Uterus (tissue), 4 donors: Measurements from ENCODE around the gene SGO1. TPM values are rescaled to one million over a fixed set of nuclear protein-coding genes. Genes with fewer than 3 reads are reported as not detected.
A peak's percentile ranks its signal among the peaks of the same experiment; 100 is the strongest.

Experiments
- DNase-seq, 2 donors: peaks; one replicate each; pipeline ENCODE4 v3.0.0-alpha.2; 2019 to 2020
- H3K27ac ChIP-seq, 2 donors: fragments of 200-600 bp; sonication (generic); 1 replicate in 1 of 2; 2 replicates in 1 of 2; pipeline ENCODE4 v1.5.1; 2016 to 2018
- H3K27me3 ChIP-seq, 2 donors: fragments of 200-600 bp; sonication (generic); one replicate each; pipeline ENCODE4 v1.5.1; 2018 to 2019; ENCODE audit warnings: control low read depth in 1 of 2
- H3K36me3 ChIP-seq, 2 donors: fragments of 200-600 bp; sonication (generic); one replicate each; pipeline ENCODE4 v1.5.1; 2019; ENCODE audit warnings: control low read depth in 1 of 2
- H3K4me1 ChIP-seq, 2 donors: fragments of 200-600 bp; sonication (generic); one replicate each; pipeline ENCODE4 v1.5.1; 2018 to 2019; ENCODE audit warnings: control low read depth in 1 of 2
- H3K4me3 ChIP-seq, 2 donors: fragments of 200-600 bp; sonication (generic); 1 replicate in 1 of 2; 2 replicates in 1 of 2; pipeline ENCODE4 v1.5.1; 2018 to 2019; ENCODE audit warnings: mild to moderate bottlenecking in 1 of 2
- H3K9me3 ChIP-seq, 2 donors: fragments of 200-600 bp; sonication (generic); one replicate each; pipeline ENCODE4 v1.5.1; 2019; ENCODE audit warnings: control low read depth in 1 of 2
- POLR2A ChIP-seq, 2 donors: fragments of 450-650 bp; IDR thresholded peaks; one replicate each; pipeline ENCODE4 v1.6.1; 2016; ENCODE audit warnings: antibody characterized with exemption in 2 of 2, mild to moderate bottlenecking in 1 of 2, moderate library complexity in 1 of 2
- intact Hi-C: fragments of 100-400 bp; cut with DNase I; formaldehyde crosslinking; loops from one replicate; pipeline ENCODE4 v1.15.1; 2023; ENCODE audit warnings: low total_unique reads
- total RNA-seq, 4 donors: library from RNA; depleted of rRNA in 3 of 4; stranded (reverse); fragments of >200 nt in 3 of 4; gene quantifications; one replicate each; pipeline versions ENCODE4 v1.1.0 to v1.2.4, GENCODE V29; 2014 to 2023
- TF ChIP-seq, protein P1 (sequence below), 4 experiments: fragments of 200-600 bp in 2 of 4; fragments of 450-650 bp in 2 of 4; sonication (generic) in 2 of 4; IDR thresholded peaks; one replicate each; pipeline ENCODE4 v1.5.1; 2016 to 2019; ENCODE audit warnings: antibody characterized with exemption in 4 of 4, mild to moderate bottlenecking in 2 of 4, moderate library complexity in 1 of 4
- donor health status: DM: yes; HTN: yes; CAD: no.

Gene SGO1
- total RNA-seq, 4 donors from 2014 or later, result 7.2 TPM; not detected in 3

DNA sequence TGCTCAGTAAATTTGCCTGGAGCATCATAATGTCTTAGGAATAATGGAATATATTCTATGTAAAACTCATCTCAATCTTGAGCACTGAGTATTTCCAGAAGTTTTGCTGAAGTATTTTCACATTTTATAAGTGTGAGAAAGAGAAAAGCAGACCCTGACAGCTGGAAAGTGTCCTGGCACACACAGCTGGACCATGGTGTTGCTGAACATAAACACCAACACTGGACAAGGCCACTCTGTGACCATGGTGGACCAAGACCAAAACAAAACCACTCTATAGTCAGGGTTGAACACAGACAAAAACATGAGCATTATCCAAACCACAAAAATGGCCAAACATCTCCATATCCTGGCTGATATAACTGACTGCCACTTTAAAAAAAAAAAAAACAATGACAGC lies 15.1 kb upstream of the SGO1 start:
- no peaks in the 10 kb centered on the region for H3K4me1 ChIP-seq
- H3K9me3 ChIP-seq, result peaks cover 0 to 2% of the 10 kb centered on the region in 2 donors
- H3K36me3 ChIP-seq, result no peaks in the 10 kb centered on the region
- TF ChIP-seq POLR2A (IDR thresholded peaks at IDR 0.05), result no peak
- TF ChIP-seq, protein P1, sequence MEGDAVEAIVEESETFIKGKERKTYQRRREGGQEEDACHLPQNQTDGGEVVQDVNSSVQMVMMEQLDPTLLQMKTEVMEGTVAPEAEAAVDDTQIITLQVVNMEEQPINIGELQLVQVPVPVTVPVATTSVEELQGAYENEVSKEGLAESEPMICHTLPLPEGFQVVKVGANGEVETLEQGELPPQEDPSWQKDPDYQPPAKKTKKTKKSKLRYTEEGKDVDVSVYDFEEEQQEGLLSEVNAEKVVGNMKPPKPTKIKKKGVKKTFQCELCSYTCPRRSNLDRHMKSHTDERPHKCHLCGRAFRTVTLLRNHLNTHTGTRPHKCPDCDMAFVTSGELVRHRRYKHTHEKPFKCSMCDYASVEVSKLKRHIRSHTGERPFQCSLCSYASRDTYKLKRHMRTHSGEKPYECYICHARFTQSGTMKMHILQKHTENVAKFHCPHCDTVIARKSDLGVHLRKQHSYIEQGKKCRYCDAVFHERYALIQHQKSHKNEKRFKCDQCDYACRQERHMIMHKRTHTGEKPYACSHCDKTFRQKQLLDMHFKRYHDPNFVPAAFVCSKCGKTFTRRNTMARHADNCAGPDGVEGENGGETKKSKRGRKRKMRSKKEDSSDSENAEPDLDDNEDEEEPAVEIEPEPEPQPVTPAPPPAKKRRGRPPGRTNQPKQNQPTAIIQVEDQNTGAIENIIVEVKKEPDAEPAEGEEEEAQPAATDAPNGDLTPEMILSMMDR (IDR thresholded peaks at IDR 0.05), result no peak
- no peak overlapping the region for H3K27ac ChIP-seq
- intact Hi-C loops, result no loop called here
- DNase-seq, result no peak
- no peak overlapping the region for H3K4me3 ChIP-seq
- no peaks in the 10 kb centered on the region for H3K27me3 ChIP-seq

DNA sequence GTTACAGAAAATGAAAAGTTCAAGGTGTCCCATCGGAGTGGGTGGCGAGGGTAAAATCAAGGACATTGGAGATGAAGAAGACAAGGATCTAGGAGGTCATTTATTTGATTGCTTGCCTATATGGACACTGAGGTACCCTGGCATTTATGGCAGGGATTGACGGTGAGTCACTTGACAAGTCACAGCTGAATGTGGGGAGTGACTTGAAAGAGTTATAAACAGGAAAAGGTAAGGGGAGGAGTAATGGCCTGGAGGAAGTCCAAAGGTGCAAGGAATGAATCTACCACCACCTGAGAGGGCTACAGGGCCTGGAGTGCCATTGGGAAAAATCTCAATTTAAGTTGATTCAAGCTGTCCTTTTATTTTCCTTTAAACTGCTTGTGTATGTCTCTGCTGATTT lies 11.8 kb upstream of the SGO1 start:
- no peak for TF ChIP-seq POLR2A (IDR thresholded peaks at IDR 0.05)
- TF ChIP-seq, protein P1 (IDR thresholded peaks at IDR 0.05), result no peak
- Histone ChIP-seq H3K4me1 (no peaks in the 10 kb centered on the region), H3K4me3 (no peak overlapping the region), H3K27me3 (no peaks in the 10 kb centered on the region), H3K9me3 (no peaks in the 10 kb centered on the region), H3K36me3 (no peaks in the 10 kb centered on the region), H3K27ac (no peak overlapping the region)
- intact Hi-C loops, result no loop called here
- no peak for DNase-seq

DNA sequence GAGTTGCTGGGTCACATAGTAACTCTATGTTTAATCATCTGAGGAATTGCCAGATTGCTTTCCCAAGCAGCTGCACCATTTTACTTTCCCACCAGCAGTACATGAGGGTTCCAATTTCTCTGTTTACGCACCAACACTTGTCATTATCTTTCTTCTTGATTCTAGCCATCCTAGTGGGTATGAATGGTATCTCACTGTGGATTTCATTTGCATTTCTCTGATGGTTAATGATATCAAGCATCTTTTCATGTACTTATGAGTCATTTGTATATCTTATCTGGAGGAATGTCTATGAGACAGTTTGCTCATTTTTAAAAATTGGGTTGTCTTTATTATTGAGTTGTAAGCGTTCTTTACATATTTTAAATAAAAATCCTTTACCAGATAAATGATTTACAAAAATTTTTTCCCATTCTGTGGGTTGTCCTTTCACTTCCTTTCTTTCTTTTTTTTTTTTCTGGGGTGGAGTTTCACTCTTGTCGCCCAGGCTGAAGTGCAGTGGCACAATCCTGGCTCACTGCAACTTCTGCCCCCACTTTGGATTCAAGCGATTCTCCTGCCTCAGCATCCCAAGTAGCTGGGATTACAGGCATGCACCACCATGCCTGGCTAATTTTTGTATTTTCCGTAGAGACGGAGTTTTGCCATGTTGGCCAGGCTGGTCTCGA lies 8.9 kb upstream of the SGO1 start:
- TF ChIP-seq, protein P1 (IDR thresholded peaks at IDR 0.05), result no peak
- no peak for TF ChIP-seq POLR2A (IDR thresholded peaks at IDR 0.05)
- no peaks in the 10 kb centered on the region for H3K27me3 ChIP-seq
- H3K36me3 ChIP-seq, result no peaks in the 10 kb centered on the region
- no peak overlapping the region for H3K27ac ChIP-seq
- DNase-seq, result no peak
- no peak overlapping the region for H3K4me3 ChIP-seq
- no peaks in the 10 kb centered on the region for H3K9me3 ChIP-seq
- H3K4me1 ChIP-seq, result no peaks in the 10 kb centered on the region
- intact Hi-C loops, result no loop called here

DNA sequence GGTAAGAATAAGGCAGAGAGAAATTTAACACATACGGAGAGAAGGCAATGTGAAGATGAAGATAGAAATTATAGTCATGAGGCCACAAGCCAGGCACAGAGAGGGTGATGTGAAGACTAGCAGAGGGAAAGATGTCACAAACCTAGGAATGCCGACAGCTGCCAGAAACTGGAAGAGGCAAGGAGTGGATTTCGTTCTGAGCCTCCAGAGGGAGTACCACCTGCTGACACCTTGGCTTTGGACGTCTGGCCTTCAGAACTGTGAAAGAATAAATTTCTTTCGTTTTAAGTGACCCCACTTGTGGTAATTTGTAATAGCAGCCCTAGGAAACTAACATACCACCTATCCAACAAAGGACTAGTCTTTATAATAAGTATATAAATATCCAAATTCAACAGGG lies 5.0 kb upstream of the SGO1 start:
- intact Hi-C loops, result no loop called here
- Histone ChIP-seq H3K9me3 (no peaks in the 10 kb centered on the region), H3K4me3 (no peak overlapping the region), H3K36me3 (no peaks in the 10 kb centered on the region), H3K27ac (no peak overlapping the region), H3K27me3 (no peaks in the 10 kb centered on the region), H3K4me1 (no peaks in the 10 kb centered on the region)
- no peak for DNase-seq
- TF ChIP-seq, protein P1 (IDR thresholded peaks at IDR 0.05), result no peak
- TF ChIP-seq POLR2A (IDR thresholded peaks at IDR 0.05), result no peak

DNA sequence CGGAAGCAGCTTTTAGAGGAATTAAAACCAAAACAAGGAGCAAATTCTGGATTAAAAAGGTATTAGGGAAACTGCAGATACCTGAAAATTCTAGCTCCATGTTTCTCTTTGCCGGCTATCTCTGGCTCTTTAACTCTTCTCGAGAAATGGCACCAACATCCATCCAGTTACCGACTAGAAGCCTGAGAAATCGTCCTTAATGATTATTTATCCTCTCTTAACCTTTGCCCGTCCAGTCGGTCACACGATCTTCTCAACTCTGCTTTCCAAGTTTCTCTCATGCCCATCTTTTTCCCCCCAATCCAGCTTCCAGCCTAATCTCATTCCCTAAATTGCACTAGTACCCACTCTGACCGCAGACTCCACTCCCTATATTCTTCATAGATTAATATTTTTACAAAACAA lies 596 bp upstream of the SGO1 start:
- Histone ChIP-seq H3K4me1 (no peaks in the 10 kb centered on the region), H3K27me3 (no peaks in the 10 kb centered on the region), H3K27ac (peak overlapping the region; percentile 94 to 95), H3K9me3 (no peaks in the 10 kb centered on the region), H3K4me3 (peak overlapping the region; percentile 50 to 67), H3K36me3 (no peaks in the 10 kb centered on the region)
- intact Hi-C loops, result no loop called here
- DNase-seq, result no peak
- TF ChIP-seq, protein P1 (IDR thresholded peaks at IDR 0.05), result no peak
